SU-DHL-6 (cell line): Measurements from ENCODE around the gene STARD3.

Source experiments
- H2AFZ ChIP-seq: fragments of 200-600 bp; sonication (generic); 2 replicates; pipeline ENCODE4 v1.6.1; 2014; ENCODE audit warnings: low read depth, mild to moderate bottlenecking, moderate library complexity, mixed read lengths, antibody characterized with exemption, low read length; ENCODE audit not compliant: severe bottlenecking
- H3F3A ChIP-seq: fragments of 200-600 bp; shearing (Covaris generic); 2 replicates; pipeline ENCODE4 v1.6.0; 2016; ENCODE audit warnings: antibody characterized with exemption, mild to moderate bottlenecking; ENCODE audit not compliant: insufficient read depth
- H3K27ac ChIP-seq: fragments of 200-600 bp; sonication (generic); 2 replicates; pipeline ENCODE4 v1.5.1; 2016; ENCODE audit warnings: low read depth, mild to moderate bottlenecking, low read length, moderate library complexity, mixed read lengths
- H3K27me3 ChIP-seq: fragments of 200-600 bp; sonication (generic), shearing (Covaris generic); 2 replicates; pipeline ENCODE4 v1.6.0; 2014; ENCODE audit warnings: mild to moderate bottlenecking, low read length
- H3K36me3 ChIP-seq: fragments of 200-600 bp; sonication (generic); 2 replicates; pipeline ENCODE4 v1.6.1; 2014; ENCODE audit warnings: mild to moderate bottlenecking, low read length, mixed read lengths
- H3K4me2 ChIP-seq: fragments of 300-600, 200-600 bp; shearing (Covaris generic), sonication (generic); 2 replicates; pipeline ENCODE4 v1.6.0; 2014; ENCODE audit warnings: low read length, low read depth, mild to moderate bottlenecking; ENCODE audit not compliant: poor library complexity, severe bottlenecking
- H3K4me3 ChIP-seq: fragments of 200-600 bp; sonication (generic); 2 replicates; pipeline ENCODE4 v1.5.1; 2014; ENCODE audit warnings: antibody characterized with exemption, low read length, mild to moderate bottlenecking, mixed read lengths; ENCODE audit not compliant: insufficient read depth, poor library complexity, severe bottlenecking
- H3K79me2 ChIP-seq: fragments of 200-600 bp; sonication (generic); 2 replicates; pipeline ENCODE4 v1.6.1; 2014; ENCODE audit warnings: mild to moderate bottlenecking, low read length, moderate library complexity; ENCODE audit not compliant: insufficient read depth
- H3K9ac ChIP-seq: fragments of 200-600 bp; sonication (generic); 2 replicates; pipeline ENCODE4 v1.7.0; 2014; ENCODE audit warnings: mild to moderate bottlenecking, low read length
- H3K9me2 ChIP-seq: fragments of 200-600 bp; sonication (generic); replicated peaks from 2 replicates; pipeline ENCODE4 v1.6.1; 2014; ENCODE audit warnings: low read length; ENCODE audit not compliant: insufficient read depth
- H3K9me3 ChIP-seq: fragments of 200-600 bp; sonication (generic); 2 replicates; pipeline ENCODE4 v1.6.1; 2014; ENCODE audit warnings: low read length, mixed read lengths; ENCODE audit not compliant: insufficient read depth
- H4K20me1 ChIP-seq: fragments of 200-600 bp; sonication (generic); 2 replicates; pipeline ENCODE4 v1.6.1; 2014; ENCODE audit warnings: low read depth, mild to moderate bottlenecking, antibody characterized with exemption, low read length, moderate library complexity, mixed read lengths
- CTCF ChIP-seq: fragments of 200-600 bp; sonication (generic); IDR thresholded peaks from one replicate; pipeline ENCODE4 v1.5.1; 2017; ENCODE audit warnings: antibody characterized with exemption, mild to moderate bottlenecking, low read length, moderate library complexity; ENCODE audit not compliant: insufficient read depth, poor library complexity, severe bottlenecking
- EZH2phosphoT487 ChIP-seq: fragments of 200-600 bp; sonication (generic), shearing (Covaris generic); conservative IDR thresholded peaks from 2 replicates; pipeline ENCODE4 v1.6.1; 2018; ENCODE audit warnings: mild to moderate bottlenecking, antibody characterized with exemption, low read length, moderate library complexity, mixed read lengths

The STARD3 gene

GRCh38 chr17:39596543-39597267, 40.2 kb upstream of the STARD3 start:
- H3K9me2 ChIP-seq = no peaks in the 10 kb centered on the region
- no peak overlapping the region for H3K9ac ChIP-seq
- H3K79me2 ChIP-seq = no peaks in the 10 kb centered on the region
- H3K4me3 ChIP-seq = no peak overlapping the region
- TF ChIP-seq EZH2phosphoT487 (no peak), CTCF (no peak)
- no peaks in the 10 kb centered on the region for H4K20me1 ChIP-seq
- H3K27ac ChIP-seq = no peak overlapping the region
- H3K4me2 ChIP-seq = no peak overlapping the region
- H2AFZ ChIP-seq = no peak overlapping the region
- no peaks in the 10 kb centered on the region for H3K27me3 ChIP-seq
- H3F3A ChIP-seq = no peaks in the 10 kb centered on the region
- H3K36me3 ChIP-seq = no peaks in the 10 kb centered on the region
- no peaks in the 10 kb centered on the region for H3K9me3 ChIP-seq

GRCh38 chr17:39597372-39598046, 39.4 kb upstream of the STARD3 start:
- Histone ChIP-seq H4K20me1 (no peaks in the 10 kb centered on the region), H3K79me2 (no peaks in the 10 kb centered on the region), H3K36me3 (no peaks in the 10 kb centered on the region), H2AFZ (no peak overlapping the region), H3K9ac (no peak overlapping the region), H3F3A (no peaks in the 10 kb centered on the region), H3K9me3 (no peaks in the 10 kb centered on the region), H3K9me2 (no peaks in the 10 kb centered on the region), H3K4me3 (no peak overlapping the region), H3K4me2 (no peak overlapping the region), H3K27ac (no peak overlapping the region), H3K27me3 (no peaks in the 10 kb centered on the region)
- TF ChIP-seq EZH2phosphoT487 (no peak), CTCF (no peak)

GRCh38 chr17:39598047-39598481, 38.9 kb upstream of the STARD3 start:
- no peaks in the 10 kb centered on the region for H3K36me3 ChIP-seq
- H3K27me3 ChIP-seq = no peaks in the 10 kb centered on the region

More at GRCh38 chr17:39598047-39598481, 38.9 kb upstream of the STARD3 start:
- H3K27ac ChIP-seq = no peak overlapping the region
- H3K4me3 ChIP-seq = no peak overlapping the region
- TF ChIP-seq CTCF (no peak), EZH2phosphoT487 (no peak)
- H4K20me1 ChIP-seq = no peaks in the 10 kb centered on the region
- H3K9ac ChIP-seq = no peak overlapping the region
- no peak overlapping the region for H2AFZ ChIP-seq
- no peaks in the 10 kb centered on the region for H3F3A ChIP-seq
- H3K9me3 ChIP-seq = no peaks in the 10 kb centered on the region
- no peak overlapping the region for H3K4me2 ChIP-seq
- H3K79me2 ChIP-seq = no peaks in the 10 kb centered on the region
- no peaks in the 10 kb centered on the region for H3K9me2 ChIP-seq
